Stimulated activated CD4-positive, alpha-beta T cell treated with anti-CD3 and anti-CD28 coated beads, TNF-alpha, amount 100 ng/mL, for 1 hour (primary cell): ENCODE results near the gene JAM2.
"Not testable (repeated sequence)": the region's sequence is repeated elsewhere in the genome, so short reads cannot be mapped to it uniquely, and the experiment has no call there.

Experiments used
- DNase-seq, 3 donors: peaks; one replicate each; pipeline ENCODE4 v3.0.0-alpha.2; 2020; ENCODE audit warnings: low read depth in 3 of 3, low spot score in 1 of 3

The JAM2 gene

DNA sequence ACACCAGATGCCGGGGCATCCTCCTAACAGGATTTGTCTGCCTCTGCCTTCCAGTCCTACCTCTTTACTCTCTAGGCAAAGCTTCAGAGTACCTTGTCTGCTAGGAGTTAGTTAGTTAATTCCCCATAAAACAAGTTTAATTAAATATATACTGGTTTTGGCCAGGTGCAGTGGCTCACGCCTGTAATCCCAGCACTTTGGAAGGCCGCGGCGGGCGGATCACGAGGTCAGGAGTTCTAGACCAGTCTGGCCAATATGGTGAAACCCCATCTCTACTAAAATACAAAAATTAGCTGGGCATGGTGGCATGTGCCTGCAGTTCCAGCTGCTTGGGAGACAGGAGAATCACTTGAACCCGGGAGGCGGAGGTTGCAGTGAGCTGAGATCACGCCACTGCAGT lies 75.0 kb downstream of the JAM2 start:
- DNase-seq, result not testable (repeated sequence)

DNA sequence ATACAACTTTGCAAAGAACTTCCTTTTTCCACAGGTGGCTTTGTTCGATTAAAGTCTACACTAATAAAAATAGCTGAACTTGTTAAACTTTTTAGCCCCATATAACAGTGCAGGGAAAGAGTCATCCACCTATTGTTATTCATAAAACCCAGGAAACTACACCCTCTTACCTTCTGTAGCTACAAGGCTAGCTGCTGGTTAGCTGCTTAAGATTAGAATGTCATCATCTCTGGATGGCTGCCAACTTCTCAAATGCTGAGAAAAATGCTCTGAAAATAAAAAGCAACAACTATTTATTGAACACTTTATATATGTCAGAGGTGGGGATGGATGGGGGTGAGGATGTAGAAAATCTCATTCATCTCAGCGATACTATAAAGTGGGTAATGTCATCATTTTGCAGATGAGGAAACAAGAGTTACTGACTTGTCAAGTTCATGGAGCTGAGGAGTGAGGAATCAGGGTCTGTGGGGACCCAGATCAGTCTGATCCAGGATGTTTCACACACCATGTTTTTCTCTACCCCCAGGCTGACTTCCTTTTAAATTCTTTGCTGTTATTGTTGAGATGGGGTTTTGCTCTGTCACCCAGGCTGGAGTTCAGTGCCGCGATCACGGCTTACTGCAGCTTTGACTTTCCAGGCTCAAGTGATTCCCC lies 78.6 kb downstream of the JAM2 start:
- DNase-seq, result no peak

DNA sequence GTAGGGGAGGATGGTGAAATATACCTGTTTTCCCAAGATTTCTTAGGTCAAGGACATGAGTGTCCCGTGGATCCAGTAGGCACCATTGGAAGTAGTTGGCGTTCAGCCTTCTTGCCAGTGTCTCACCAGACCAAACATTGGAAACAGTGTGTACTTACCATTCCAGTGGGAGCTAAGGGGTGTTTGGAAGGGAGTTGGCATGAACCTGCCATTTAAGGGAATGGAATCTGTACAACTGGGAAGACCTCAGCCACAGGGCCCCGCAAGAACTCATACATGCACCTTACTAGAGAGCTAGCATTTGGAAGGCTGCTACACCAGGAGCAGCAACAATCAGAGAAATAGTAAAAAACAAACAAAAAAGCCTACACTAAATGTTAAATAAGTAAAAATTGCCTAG lies 82.9 kb downstream of the JAM2 start:
- DNase-seq, result no peak

DNA sequence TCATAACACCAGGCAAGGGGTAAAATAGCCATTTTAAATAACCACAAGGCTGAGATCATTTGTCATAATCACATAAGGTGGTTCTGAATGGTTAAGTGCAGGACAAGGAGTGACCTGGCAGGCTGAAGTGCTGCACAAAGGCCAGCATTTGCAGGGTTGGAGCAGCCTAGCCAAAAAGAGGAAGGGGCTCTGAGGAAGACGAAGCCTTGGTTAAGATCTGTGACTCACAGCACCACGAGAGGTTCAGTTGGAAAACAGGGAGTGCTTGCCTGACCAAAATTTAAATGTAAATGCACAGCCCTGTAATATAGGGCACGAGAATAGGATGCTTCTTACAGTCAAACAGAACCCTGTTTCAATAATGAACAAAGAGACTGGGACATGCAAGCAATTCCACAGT lies 83.6 kb downstream of the JAM2 start:
- DNase-seq, result no peak

GRCh38 chr21:25732091-25732760 lies 93.2 kb downstream of the JAM2 start:
- DNase-seq, result no peak

- peak in 2 of 3 donors; percentile 3 to 37 for DNase-seq
Observed at GRCh38 chr21:25733859-25734653, 95.0 kb downstream of the JAM2 start.

- no peak for DNase-seq
Observed at GRCh38 chr21:25734654-25734903, 95.5 kb downstream of the JAM2 start.

- DNase-seq, result peak; percentile 91 to 99 (median 97)
Observed at GRCh38 chr21:25734904-25735645, 96.0 kb downstream of the JAM2 start, which contains the start of the genes ATP5PF and GABPA. Gene ATP5PF (minus strand): TSS chr21:25734904. CDS start chr21:25729794, 5,110 bp downstream. Gene GABPA (plus strand): TSS chr21:25734972. CDS start chr21:25741599, 6,627 bp downstream.

DNA sequence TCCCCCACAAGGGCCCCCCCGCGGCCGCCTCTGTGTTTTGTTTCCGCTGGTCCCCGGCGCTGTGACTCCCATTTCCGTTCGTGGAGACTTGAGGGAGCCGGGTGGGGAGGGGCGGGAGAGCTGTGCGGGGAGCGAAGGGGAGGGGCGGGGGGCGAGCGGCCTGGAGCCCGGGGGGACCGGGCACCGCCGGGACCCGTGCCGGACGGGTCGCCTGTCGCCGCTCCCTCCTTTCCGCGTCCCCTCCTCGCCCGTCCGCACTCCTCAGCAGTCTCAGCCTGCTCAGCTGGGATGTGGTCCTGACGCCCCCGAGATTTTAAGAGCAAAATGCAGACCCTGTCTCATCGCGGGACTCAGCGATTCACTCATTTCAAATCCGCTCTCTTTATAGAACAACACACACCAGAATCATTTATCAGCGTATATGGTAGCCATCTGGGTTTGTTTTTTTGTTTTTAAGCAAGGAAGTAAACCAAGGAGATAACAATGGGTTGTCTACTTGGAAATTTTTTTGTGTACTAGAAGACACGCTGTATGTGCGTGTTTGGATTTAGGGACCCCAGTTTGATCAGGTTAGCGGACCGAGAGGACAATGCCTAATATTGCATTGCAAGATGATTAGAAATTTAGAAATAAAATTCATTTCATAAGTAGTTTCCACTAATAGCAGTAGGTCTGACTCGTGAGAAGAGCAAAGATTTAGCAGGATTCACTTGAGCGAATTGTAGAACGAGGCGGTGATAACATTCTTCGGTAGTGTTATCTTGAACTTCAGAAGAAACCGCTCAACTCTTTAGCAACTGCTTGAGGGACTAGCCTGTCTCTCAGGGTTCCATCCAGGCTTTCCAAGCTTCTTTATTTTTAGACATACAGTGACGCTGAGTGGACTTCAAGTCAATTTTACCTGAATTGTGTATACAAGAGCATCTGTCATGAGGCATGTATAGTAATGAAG lies 96.9 kb downstream of the JAM2 start:
- DNase-seq, result peak in 2 of 3 donors; percentile 33 to 64

GRCh38 chr21:25737421-25737820 lies 98.4 kb downstream of the JAM2 start:
- DNase-seq, result no peak

DNA sequence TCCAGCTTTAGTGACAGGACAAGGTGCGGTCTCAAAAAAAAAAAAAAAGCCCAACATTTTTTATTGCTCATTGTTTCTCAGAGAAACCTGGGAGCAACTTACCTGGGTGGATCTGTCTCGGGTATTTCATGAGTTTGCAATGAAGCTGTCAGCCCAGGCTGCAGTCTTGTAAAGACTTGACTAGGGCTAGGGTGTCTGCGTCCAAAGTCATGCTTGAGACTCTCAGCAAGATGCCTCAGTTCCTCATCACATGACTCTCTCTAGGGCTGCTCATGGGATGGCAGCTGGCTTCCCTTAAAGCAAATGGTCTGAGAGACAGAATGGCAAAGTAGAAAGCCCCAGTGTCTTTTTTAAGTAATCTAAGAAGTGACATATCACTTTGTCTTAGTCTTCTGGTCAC lies 103.8 kb downstream of the JAM2 start:
- DNase-seq, result no peak

- DNase-seq, result no peak
Observed at GRCh38 chr21:25744854-25745253, 105.8 kb downstream of the JAM2 start.

- no peak for DNase-seq
Observed at GRCh38 chr21:25750085-25750484, 111.0 kb downstream of the JAM2 start.

DNA sequence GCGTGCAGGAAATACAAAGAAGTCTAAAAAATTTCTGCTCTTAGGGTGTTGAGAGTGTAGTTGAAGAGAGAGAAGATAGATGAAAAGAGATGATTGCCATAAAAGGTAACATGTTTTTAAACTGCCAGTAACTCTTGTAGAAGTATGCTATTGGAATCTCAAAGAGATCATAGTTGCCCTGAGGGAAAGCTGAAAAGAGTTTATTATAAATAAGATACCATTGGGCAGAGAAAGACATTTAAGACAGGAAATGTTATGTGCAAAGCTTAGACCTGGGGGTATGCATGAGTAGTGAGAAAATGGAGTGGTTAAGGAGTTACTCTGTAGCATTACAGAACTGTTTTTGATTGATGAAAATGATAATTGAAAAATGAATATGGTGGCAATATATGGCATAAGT lies 113.4 kb downstream of the JAM2 start:
- no peak for DNase-seq

DNA sequence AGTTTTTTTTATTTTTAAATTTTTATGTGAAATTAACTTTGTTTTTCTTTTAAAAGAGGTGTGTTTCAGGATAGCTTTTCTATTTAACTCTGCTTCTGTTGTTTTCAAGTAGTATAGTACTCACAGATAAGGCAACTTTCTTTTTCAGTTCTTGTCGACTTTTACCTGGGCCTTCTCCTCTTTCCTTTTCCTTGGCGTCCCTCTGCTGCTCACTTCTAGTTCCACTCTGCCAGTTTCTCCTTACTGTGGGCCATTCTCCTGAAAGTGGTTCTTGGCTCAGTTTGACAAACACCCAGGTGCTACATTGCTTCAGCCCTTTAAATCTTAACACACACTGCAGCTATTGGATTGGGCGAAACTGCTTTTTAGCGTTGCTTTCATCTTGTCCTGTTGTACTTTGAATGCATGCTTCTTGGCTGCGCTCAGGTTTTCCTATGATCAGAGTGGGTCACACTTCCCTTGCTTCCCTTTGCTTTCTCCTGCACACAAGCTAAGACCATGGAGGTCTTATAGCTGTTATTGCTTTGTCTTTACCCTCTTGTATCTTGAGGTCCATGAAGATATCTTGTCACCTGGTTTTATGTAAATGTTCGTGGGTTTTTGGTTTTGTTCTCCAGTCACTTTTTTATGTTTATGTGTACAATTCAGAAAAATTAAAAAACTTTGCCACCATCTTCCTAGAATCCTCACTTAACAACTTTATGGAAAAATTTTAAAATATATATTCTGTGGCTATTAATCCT lies 117.3 kb downstream of the JAM2 start:
- no peak for DNase-seq

DNA sequence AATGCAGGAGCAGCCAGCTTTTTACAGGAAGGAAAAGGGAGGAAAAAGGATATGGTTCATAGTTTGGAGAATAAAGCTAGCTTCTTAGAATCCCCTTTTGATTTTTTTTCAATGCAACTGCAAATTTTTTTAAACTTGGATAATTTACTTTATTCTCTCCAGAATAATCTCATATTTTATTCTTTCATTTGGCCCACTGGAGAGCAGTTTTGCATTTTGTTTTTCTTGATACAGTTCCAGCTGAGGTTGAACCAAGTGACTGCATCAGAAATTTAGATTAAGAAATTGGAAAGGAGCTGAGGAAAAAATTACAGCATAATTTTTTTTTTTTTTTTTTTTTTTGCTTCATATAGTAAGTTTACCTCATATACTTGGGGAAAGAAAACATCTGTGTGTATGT lies 118.5 kb downstream of the JAM2 start:
- no peak for DNase-seq

GRCh38 chr21:25759573-25759972 lies 120.5 kb downstream of the JAM2 start:
- no peak for DNase-seq

- DNase-seq, result no peak
Observed at GRCh38 chr21:25760061-25760460, 121.0 kb downstream of the JAM2 start.

DNA sequence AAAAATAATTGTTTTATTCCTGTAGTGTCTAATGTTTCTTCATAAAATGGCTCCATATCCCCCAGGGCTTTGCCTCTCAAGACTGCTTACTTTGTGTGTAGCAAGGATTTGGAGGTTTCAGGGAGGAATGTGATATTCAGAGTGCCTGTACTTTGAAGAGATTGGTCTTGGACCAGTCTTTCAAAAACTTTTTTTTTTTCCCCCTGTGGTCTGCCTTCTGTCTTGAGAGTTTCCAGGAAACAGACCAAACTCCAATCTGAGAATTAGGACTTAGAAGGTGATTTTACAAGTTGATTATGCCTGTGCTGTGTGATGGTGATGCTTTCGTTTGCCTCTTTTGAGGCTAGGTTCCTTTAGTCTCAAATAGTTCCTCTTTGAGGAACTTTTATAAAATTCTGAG lies 121.6 kb downstream of the JAM2 start:
- DNase-seq, result no peak

DNA sequence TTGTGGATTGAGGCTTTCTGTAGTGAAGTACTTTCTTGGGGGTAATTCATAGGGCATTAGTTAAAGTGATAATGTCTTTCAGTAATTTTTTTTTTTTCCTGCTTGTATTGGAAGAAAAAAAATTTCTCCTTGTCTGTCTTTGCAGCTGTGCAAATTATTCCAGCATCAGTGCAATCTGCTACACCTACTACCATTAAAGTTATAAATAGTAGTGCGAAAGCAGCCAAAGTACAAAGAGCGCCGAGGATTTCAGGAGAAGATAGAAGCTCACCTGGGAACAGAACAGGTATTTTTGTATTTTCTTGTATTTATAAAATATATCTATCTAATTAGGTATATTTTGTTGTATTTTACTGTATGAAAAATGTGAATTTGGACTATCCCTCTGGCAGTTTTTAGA lies 125.0 kb downstream of the JAM2 start:
- no peak for DNase-seq
